Loucy (cell line): ENCODE results near the gene SRD5A3.
A peak's percentile ranks its signal among the peaks of the same experiment; 100 is the strongest.

Source experiments
- H2AFZ ChIP-seq: fragments of 200-600 bp; sonication (generic); 2 replicates; pipeline ENCODE4 v1.6.0; 2016; ENCODE audit warnings: antibody characterized with exemption, mild to moderate bottlenecking, low read length, moderate library complexity
- H3F3A ChIP-seq: fragments of 200-600 bp; 2 replicates; pipeline ENCODE4 v1.6.0; 2016; ENCODE audit warnings: antibody characterized with exemption, low read depth, mild to moderate bottlenecking
- H3K27me3 ChIP-seq: fragments of 200-600 bp; sonication (generic); 2 replicates; pipeline ENCODE4 v1.6.1; 2014; ENCODE audit warnings: low read length, mild to moderate bottlenecking; ENCODE audit not compliant: insufficient read depth, poor library complexity, severe bottlenecking
- H3K36me3 ChIP-seq: fragments of 200-600 bp; sonication (generic); 2 replicates; pipeline ENCODE4 v1.6.1; 2016; ENCODE audit warnings: low read length; ENCODE audit not compliant: insufficient read depth
- H3K4me1 ChIP-seq: fragments of 200-600 bp; sonication (generic); 2 replicates; pipeline ENCODE4 v1.5.1; 2014; ENCODE audit warnings: low read length, mild to moderate bottlenecking; ENCODE audit not compliant: insufficient read depth, poor library complexity, severe bottlenecking
- H3K4me2 ChIP-seq: fragments of 200-600 bp; sonication (generic); 2 replicates; pipeline ENCODE4 v1.6.0; 2014; ENCODE audit warnings: antibody characterized with exemption, low read length, low read depth, mild to moderate bottlenecking; ENCODE audit not compliant: poor library complexity, severe bottlenecking
- H3K4me3 ChIP-seq: fragments of 200-600 bp; sonication (generic); 2 replicates; pipeline ENCODE4 v1.5.1; 2014; ENCODE audit warnings: low read length, mild to moderate bottlenecking, mixed read lengths; ENCODE audit not compliant: poor library complexity, severe bottlenecking
- H3K79me2 ChIP-seq: fragments of 200-600 bp; sonication (generic); 2 replicates; pipeline ENCODE4 v1.6.1; 2014; ENCODE audit warnings: low read length; ENCODE audit not compliant: insufficient read depth
- H3K9ac ChIP-seq: fragments of 200-600 bp; sonication (generic); 2 replicates; pipeline ENCODE4 v1.6.0; 2014; ENCODE audit warnings: mild to moderate bottlenecking, low read depth, low read length, moderate library complexity; ENCODE audit not compliant: poor library complexity, severe bottlenecking
- H3K9me2 ChIP-seq: fragments of 200-600 bp; sonication (generic); replicated peaks from 2 replicates; pipeline ENCODE4 v1.6.1; 2016; ENCODE audit warnings: low read depth, low read length, mixed read lengths
- H3K9me3 ChIP-seq: fragments of 200-600 bp; sonication (generic); 2 replicates; pipeline ENCODE4 v1.6.1; 2014; ENCODE audit warnings: mild to moderate bottlenecking, antibody characterized with exemption, low read length, low read depth; ENCODE audit not compliant: insufficient read depth
- H4K20me1 ChIP-seq: fragments of 200-600 bp; sonication (generic); 2 replicates; pipeline ENCODE4 v1.6.0; 2014; ENCODE audit warnings: antibody characterized with exemption, low read length, mild to moderate bottlenecking; ENCODE audit not compliant: insufficient read depth, poor library complexity, severe bottlenecking
- EZH2phosphoT487 ChIP-seq: fragments of 200-600 bp; IDR thresholded peaks from 2 replicates; pipeline ENCODE4 v1.6.1; 2018; ENCODE audit warnings: antibody characterized with exemption, mild to moderate bottlenecking, moderate library complexity, borderline replicate concordance
- TF ChIP-seq, protein P1 (sequence below): fragments of 200-600 bp; sonication (generic); conservative IDR thresholded peaks from 2 replicates; pipeline ENCODE4 v1.5.1; 2014; ENCODE audit warnings: mild to moderate bottlenecking, antibody characterized with exemption, low read length

The SRD5A3 gene

GRCh38 chr4:55398461-55398860 is 52.4 kb downstream of the SRD5A3 start:
- peak overlapping the region; percentile 95 for H3K4me2 ChIP-seq
- H3K9ac ChIP-seq: peak overlapping the region; percentile 96
- H3K27me3 ChIP-seq: peaks cover 4% of the 10 kb centered on the region
- H4K20me1 ChIP-seq: peaks cover 55% of the 10 kb centered on the region
- no peaks in the 10 kb centered on the region for H3K9me3 ChIP-seq
- H3F3A ChIP-seq: no peaks in the 10 kb centered on the region
- peak overlapping the region; percentile 100 for H3K4me3 ChIP-seq
- H3K4me1 ChIP-seq: peaks cover 35% of the 10 kb centered on the region
- no peak for TF ChIP-seq EZH2phosphoT487
- TF ChIP-seq, protein P1, sequence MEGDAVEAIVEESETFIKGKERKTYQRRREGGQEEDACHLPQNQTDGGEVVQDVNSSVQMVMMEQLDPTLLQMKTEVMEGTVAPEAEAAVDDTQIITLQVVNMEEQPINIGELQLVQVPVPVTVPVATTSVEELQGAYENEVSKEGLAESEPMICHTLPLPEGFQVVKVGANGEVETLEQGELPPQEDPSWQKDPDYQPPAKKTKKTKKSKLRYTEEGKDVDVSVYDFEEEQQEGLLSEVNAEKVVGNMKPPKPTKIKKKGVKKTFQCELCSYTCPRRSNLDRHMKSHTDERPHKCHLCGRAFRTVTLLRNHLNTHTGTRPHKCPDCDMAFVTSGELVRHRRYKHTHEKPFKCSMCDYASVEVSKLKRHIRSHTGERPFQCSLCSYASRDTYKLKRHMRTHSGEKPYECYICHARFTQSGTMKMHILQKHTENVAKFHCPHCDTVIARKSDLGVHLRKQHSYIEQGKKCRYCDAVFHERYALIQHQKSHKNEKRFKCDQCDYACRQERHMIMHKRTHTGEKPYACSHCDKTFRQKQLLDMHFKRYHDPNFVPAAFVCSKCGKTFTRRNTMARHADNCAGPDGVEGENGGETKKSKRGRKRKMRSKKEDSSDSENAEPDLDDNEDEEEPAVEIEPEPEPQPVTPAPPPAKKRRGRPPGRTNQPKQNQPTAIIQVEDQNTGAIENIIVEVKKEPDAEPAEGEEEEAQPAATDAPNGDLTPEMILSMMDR: no peak
- no peak overlapping the region for H2AFZ ChIP-seq
- H3K9me2 ChIP-seq: no peaks in the 10 kb centered on the region
- H3K79me2 ChIP-seq: peaks cover 65% of the 10 kb centered on the region
- H3K36me3 ChIP-seq: peaks cover under 1% of the 10 kb centered on the region

DNA sequence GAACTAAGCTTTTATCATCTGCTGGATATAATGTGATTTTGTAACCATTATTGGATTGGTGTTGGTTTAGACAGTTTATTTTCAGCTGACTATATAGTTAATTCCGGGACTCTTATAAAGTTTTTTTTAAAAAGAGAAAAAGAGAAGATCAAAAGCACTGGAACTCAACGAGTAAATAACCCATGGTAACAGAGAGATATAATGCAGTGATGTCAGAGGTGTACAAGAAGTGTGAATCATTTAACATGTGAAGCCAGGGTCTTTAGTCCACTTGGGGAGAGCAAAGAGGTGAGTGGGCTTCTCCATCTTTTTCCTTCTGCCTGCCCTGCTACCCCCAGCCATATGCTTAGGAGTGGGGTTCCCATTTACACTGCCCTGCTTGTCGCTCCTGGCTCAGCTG is 52.9 kb downstream of the SRD5A3 start:
- Histone ChIP-seq H3K9me2 (no peaks in the 10 kb centered on the region), H3K4me1 (peaks cover 35% of the 10 kb centered on the region), H4K20me1 (peaks cover 59% of the 10 kb centered on the region), H2AFZ (no peak overlapping the region), H3K9ac (peak overlapping the region; percentile 96), H3F3A (no peaks in the 10 kb centered on the region), H3K36me3 (peaks cover 6% of the 10 kb centered on the region), H3K4me2 (peak overlapping the region; percentile 95), H3K79me2 (peaks cover 70% of the 10 kb centered on the region), H3K9me3 (no peaks in the 10 kb centered on the region), H3K4me3 (peak overlapping the region; percentile 100), H3K27me3 (peaks cover 4% of the 10 kb centered on the region)
- no peak for TF ChIP-seq EZH2phosphoT487
- TF ChIP-seq, protein P1: no peak

GRCh38 chr4:55399581-55399980 is 53.5 kb downstream of the SRD5A3 start:
- H3K4me3 ChIP-seq: peak overlapping the region; percentile 100
- no peaks in the 10 kb centered on the region for H3K9me3 ChIP-seq
- peak overlapping the region; percentile 95 for H3K4me2 ChIP-seq
- H2AFZ ChIP-seq: no peak overlapping the region
- H4K20me1 ChIP-seq: peaks cover 62% of the 10 kb centered on the region
- no peaks in the 10 kb centered on the region for H3K9me2 ChIP-seq
- peak overlapping the region; percentile 96 for H3K9ac ChIP-seq
- no peak for TF ChIP-seq EZH2phosphoT487
- H3K36me3 ChIP-seq: peaks cover 8% of the 10 kb centered on the region
- H3F3A ChIP-seq: no peaks in the 10 kb centered on the region
- peaks cover 4% of the 10 kb centered on the region for H3K27me3 ChIP-seq
- peaks cover 35% of the 10 kb centered on the region for H3K4me1 ChIP-seq
- peaks cover 75% of the 10 kb centered on the region for H3K79me2 ChIP-seq

DNA sequence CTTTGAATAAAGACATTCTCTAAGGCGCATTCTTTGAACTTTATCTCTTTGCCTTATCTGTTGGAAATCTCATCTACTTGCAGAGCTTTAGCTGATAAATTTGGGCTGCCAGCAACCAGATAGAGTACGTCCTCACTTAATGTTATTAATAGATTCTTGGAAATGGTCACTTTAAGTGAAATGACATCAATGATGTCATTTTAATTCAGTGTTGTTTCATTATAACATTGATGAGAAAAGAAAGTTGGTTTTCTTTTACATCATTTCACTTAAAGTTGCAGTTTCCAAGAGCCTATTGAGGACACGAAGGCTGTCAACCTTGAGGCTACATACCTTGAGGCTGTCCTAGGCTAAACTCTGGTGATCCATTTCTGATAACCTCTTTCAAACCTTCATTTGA is 59.0 kb downstream of the SRD5A3 start:
- no peak overlapping the region for H3K4me3 ChIP-seq
- H3K4me1 ChIP-seq: peaks cover 20% of the 10 kb centered on the region
- no peak overlapping the region for H3K4me2 ChIP-seq
- H2AFZ ChIP-seq: no peak overlapping the region
- no peaks in the 10 kb centered on the region for H3F3A ChIP-seq
- H4K20me1 ChIP-seq: peaks cover 77% of the 10 kb centered on the region
- no peaks in the 10 kb centered on the region for H3K9me3 ChIP-seq
- H3K36me3 ChIP-seq: peaks cover 17% of the 10 kb centered on the region
- H3K9ac ChIP-seq: no peak overlapping the region
- H3K27me3 ChIP-seq: no peaks in the 10 kb centered on the region
- peaks cover 86% of the 10 kb centered on the region for H3K79me2 ChIP-seq
- TF ChIP-seq EZH2phosphoT487: no peak
- TF ChIP-seq, protein P1: no peak
- H3K9me2 ChIP-seq: no peaks in the 10 kb centered on the region
